DMS53 treated with DMSO at 0.1 percent for 48 hours (cell line): ENCODE results near the gene CEACAM19.
"Not testable (repeated sequence)": the region's sequence is repeated elsewhere in the genome, so short reads cannot be mapped to it uniquely, and the experiment has no call there.

Experiments used
- DNase-seq: peaks from one replicate; lab custom pipeline; 2025; ENCODE audit not compliant: unreplicated experiment; lab: John Stamatoyannopoulos, UW

Gene CEACAM19

GRCh38 chr19:44673510-44673909, 2.2 kb downstream of the CEACAM19 start:
- DNase-seq: no peak

- no peak for DNase-seq
These were observed 4.2 kb downstream of the CEACAM19 start for GRCh38 chr19:44675521-44675920.

DNA sequence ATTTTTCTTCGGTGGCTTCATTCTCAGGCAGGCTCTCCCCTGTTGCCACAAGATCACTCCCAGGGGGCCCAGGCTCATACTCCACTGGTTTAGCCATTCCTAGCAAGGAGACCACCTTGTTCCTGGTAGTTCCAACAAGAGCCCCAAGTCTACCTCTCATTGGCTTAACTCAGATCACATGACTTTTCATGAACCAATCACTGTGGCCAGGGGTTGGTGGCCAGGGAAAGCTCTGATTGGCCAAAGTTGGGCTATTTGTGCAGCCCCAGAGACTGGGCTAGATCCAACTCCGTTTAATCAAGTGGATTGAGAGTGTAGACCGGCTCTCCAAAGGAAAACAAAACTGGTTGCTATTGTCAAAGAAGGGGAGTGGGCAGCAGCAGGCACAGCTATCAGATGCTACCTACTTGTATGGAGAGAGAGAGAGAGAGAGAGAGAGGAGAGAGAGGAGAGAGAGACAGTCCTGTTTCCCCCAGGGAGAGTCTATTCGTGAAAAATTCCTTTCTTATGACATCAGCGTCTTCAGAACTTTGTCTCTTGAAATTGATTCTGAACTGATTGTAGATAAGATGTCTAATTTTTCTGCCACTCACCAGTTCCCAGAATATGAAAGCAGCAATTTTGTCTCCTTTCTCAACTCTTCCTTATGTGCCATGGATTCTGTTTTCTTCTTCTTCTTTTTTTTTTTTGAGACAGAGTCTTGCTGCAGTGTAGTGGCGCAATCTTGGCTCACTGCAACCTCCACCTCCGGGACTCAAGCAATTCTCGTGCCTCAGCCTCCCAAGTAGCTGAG, 5.9 kb downstream of the CEACAM19 start:
- no peak for DNase-seq

- DNase-seq: no peak
These were observed 9.3 kb downstream of the CEACAM19 start for GRCh38 chr19:44680536-44680935.

DNA sequence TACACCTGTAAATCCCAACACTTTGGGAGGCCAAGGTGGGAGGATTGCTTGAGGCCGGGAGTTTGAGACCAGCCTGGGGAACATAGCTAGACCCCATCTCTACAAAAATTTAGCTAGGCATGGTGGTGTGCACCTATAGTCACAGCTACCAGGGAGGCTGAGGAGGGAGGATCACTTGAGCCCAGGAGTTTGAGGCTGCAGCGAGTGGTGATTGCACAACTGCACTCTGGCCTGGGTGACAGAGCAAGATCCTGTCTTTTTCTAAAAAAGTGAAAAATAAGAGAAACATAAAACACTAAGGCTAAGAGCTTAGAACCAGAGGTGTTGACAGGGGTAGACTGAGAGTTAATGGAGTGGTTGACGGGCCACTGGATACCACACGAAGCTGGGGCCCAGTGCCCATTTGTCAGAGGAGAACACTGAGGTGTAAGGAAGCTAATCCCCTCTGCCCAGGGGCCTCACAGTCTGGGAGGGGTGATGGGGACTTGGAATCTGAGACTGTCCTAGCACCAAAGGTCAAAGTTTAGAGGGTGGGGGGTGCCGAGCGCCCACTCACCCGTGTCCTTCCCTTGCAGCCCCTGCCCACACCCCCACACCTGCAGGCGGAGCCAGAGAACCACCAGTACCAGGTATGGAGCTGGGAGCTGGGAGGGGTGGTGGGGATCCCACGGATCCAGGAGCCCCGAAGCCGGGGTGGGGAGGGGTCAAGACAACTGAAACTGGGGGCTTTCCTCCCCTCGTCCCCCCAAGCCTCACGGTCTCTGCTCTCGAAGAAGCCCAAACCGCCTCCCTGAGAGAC, 10.9 kb downstream of the CEACAM19 start:
- DNase-seq: no peak

- no peak for DNase-seq
These were observed 11.5 kb downstream of the CEACAM19 start for GRCh38 chr19:44682807-44683206.

GRCh38 chr19:44683434-44684210, 12.3 kb downstream of the CEACAM19 start:
- no peak for DNase-seq

DNA sequence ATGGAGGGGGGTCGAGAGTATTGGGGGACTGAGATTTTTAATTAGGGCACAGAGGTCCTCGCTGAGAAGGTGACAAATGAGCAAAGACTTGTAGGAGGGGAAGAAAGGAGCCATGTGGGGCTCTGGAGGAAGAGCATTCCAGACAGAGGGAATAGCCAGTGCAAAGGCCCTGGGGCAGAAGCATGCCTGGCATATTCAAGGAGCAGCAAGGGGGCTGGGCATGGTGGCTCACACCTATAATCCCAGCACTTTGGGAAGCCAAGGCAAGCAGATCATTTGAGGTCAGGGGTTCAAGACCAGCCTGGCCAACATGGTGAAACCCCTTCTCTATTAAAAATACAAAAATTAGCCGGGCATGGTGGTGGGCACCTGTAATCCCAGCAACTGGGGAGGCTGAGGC, 13.1 kb downstream of the CEACAM19 start:
- not testable (repeated sequence) for DNase-seq

- DNase-seq: peak; percentile 52
These were observed 13.9 kb downstream of the CEACAM19 start for GRCh38 chr19:44684892-44685863.

DNA sequence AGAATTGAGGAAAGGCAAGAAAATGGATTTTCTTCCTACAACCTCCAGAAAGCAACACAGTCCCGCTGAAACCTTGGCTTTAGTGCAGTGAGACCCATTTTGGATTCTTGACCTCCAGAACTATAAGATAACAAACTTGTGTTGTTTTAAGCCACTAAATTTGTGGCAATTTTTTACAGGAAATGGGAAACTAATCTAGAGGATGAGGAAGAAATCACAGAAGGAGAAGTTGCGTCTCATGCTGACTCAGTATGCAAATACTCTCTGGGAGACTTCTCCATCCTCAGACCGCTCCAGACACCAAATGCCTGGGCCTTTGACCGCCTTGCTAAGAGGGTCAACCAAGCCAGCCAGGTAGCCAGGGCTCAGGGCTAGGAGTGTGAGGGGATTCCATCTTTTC, 14.6 kb downstream of the CEACAM19 start:
- DNase-seq: no peak

DNA sequence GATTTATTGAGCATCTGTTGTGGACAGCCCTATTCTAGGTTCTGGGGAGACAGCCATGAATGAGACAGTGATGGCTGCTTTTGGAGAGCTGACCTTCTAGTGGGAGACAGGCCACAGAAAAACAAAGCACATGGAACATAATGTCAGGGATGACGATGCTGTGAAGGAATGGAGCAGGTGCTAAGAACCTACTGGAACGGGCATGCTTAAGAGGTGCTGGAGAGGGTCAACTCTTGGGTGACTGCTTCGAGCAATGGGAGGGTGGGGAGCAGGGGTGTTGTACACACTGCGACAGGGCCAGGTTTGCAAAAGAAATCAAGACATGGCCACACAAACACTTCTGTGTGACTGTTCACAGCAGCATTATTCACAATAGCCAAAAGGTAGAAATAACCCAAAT, 15.6 kb downstream of the CEACAM19 start:
- no peak for DNase-seq

- DNase-seq: no peak
These were observed 16.6 kb downstream of the CEACAM19 start for GRCh38 chr19:44687888-44688287.

GRCh38 chr19:44689290-44690130, 18.2 kb downstream of the CEACAM19 start:
- DNase-seq: peak; percentile 35

DNA sequence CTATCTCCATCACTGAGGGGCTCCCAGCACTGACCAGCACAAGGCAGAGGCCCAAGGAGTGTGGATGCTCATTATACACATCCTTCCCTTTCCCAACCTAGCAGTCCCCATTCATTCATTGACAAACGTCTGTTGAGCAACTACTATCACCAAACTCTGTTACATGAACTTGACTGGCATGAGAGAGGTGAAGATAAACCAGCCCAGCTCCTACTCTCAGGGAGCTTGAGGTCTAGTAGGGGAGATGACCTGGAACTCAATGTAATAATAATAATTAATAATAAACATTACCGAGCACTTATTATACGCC, 18.8 kb downstream of the CEACAM19 start:
- DNase-seq: no peak

DNA sequence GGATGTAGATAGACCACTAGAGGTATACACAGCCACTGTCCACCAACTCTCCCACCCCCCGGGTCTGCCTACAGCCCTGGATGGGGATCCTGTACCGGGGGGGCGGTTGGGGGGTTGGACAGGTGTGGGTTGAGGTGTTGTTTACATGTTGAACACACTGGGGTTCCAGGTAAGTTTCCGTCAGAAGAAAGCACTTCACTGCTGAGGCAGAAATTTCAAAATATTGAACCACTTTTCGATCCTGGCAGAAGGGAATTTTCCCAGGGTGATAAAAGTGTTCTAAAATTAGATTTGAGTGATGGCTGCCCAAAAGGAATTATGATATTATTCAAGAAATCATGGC, 21.1 kb downstream of the CEACAM19 start:
- DNase-seq: no peak

DNA sequence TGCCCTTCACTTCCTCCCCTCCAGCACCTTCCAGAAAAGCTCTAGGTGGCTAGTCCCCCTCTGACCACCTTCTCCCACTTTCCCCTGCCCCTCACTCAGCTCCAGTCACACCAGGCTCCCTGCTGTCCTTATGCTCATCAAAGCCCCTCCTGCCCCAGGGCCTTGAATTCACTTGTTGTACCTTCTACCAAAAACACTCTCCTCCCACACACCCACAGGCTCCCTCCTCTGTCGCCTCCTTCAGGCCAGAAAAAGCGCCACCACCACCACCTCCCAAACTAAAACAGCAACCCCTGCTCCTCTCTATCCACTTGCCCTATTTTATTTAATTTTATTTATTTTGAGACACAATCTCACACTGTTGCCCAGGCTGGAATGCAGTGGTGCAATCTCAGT, 22.9 kb downstream of the CEACAM19 start:
- no peak for DNase-seq

DNA sequence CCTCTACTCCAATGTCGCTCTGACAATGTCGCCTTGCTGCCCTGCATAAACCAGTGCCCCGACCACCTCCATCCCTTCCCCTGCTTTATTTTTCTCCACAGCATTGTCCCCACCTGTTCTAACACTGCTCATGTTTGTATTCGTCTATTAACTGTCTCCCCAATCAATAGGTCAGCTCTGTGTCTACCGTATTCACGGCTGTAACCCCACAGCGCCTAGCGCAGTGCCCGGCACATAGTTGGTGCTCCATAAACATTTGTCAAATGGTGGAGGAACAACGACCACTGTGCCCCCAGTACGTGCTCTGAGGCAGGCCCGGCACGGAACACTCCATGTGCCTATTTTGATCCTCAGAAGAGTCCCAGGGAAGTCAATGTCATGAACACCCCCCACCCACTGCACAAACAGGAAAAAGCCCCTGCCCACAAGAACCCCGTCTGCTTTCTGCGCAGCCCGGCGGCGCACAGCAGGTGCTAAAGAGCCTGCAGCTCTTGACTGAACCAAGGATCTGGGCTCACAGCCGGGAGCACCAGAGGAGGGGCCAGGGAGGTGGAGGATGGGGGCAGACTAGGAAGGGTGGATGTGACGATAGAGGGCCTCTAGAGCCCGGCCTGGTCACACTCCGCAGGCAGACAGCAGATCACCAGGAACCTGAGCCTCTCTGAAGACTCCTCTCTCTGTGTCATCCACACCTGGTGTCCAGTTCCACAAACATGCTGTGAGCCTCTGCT, 25.8 kb downstream of the CEACAM19 start:
- DNase-seq: peak; percentile 88

- no peak for DNase-seq
These were observed 26.4 kb downstream of the CEACAM19 start for GRCh38 chr19:44697670-44698034.

DNA sequence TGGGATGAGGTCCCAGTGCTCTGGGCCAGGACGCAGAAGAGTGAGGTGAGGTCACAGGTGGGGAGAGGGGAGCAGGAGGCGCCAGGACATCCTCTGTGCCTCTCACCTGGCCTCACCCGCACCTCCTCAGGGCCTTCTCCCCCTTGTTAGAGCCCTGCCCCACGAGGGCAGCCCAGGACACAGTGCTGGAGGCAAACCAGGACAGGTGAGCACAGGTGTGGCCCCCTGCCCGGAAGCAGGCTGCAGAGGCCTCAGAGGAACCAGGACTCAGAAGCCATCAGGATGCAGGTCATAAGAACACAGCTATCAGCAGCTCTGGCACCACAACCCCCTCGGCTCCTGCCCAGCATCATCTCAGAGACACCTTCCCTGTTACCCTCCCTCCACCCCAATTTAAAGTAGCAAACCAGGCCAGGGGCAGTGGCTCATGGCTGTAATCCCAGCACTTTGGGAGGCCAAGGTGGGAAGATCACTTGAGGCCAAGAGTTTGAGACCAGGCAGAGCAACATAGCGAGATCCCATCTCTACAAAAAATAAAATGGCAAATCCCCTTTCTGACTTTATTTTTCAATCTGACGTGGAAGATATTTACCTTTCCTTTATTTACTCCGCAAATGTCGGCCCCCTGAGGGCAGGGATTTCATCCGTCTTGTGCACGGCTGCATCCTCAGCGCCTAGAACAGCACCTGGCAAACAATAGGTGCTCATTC, 27.4 kb downstream of the CEACAM19 start, which contains the start of gene CEACAM16:
Gene CEACAM16, plus strand, starts transcription at position 660 of the 710 bp plus-strand sequence. CDS start 2,306 bp downstream, outside the sequence.
- no peak for DNase-seq
